ENCODE results near the gene SCAPER.
"Not testable (repeated sequence)": the region's sequence is repeated elsewhere in the genome, so short reads cannot be mapped to it uniquely, and the experiment has no call there.

Gene SCAPER

GRCh38 chr15:76502185-76502584, 403.0 kb downstream of the SCAPER start:
- 83 to 93% methylated on average over 1 to 2 of the region's 6 CpGs for WGBS, 2 experiments (ENCODE audit: insufficient coverage in 2 of 2)
- not testable (repeated sequence) for H3K27ac ChIP-seq (ENCODE audit: low read depth, low read length, severe bottlenecking); H3K4me1 ChIP-seq (ENCODE audit: control insufficient read depth, insufficient read depth, low read length, poor library complexity, severe bottlenecking); H3K4me3 ChIP-seq (ENCODE audit: extremely low read depth, insufficient read depth, low read length, poor library complexity, severe bottlenecking); H3K9me3 ChIP-seq (ENCODE audit: control insufficient read depth, low read length); H3K36me3 ChIP-seq (ENCODE audit: control insufficient read depth, insufficient read depth, low read length)

GRCh38 chr15:76501726-76502125, 403.4 kb downstream of the SCAPER start:
- H3K27ac ChIP-seq (ENCODE audit: low read depth, low read length, severe bottlenecking) = no peak overlapping the region
- no peaks in the 10 kb centered on the region for H3K4me1 ChIP-seq (ENCODE audit: control insufficient read depth, insufficient read depth, low read length, poor library complexity, severe bottlenecking)
- H3K9me3 ChIP-seq (ENCODE audit: control insufficient read depth, low read length) = no peaks in the 10 kb centered on the region
- no peak overlapping the region for H3K4me3 ChIP-seq (ENCODE audit: extremely low read depth, insufficient read depth, low read length, poor library complexity, severe bottlenecking)
- H3K36me3 ChIP-seq (ENCODE audit: control insufficient read depth, insufficient read depth, low read length) = no peaks in the 10 kb centered on the region
- WGBS, 2 experiments (ENCODE audit: insufficient coverage in 2 of 2) = 92 to 100% methylated on average over 1 of the region's 1 CpG

- no peak overlapping the region for H3K27ac ChIP-seq (ENCODE audit: low read depth, low read length, severe bottlenecking)
- no peaks in the 10 kb centered on the region for H3K4me1 ChIP-seq (ENCODE audit: control insufficient read depth, insufficient read depth, low read length, poor library complexity, severe bottlenecking)
- no peak overlapping the region for H3K4me3 ChIP-seq (ENCODE audit: extremely low read depth, insufficient read depth, low read length, poor library complexity, severe bottlenecking)
- no peaks in the 10 kb centered on the region for H3K9me3 ChIP-seq (ENCODE audit: control insufficient read depth, low read length)
- 80% methylated on average over 1 of the region's 2 CpGs; no CpG with 5 or more reads in 1 of the 2 experiments for WGBS, 2 experiments (ENCODE audit: insufficient coverage in 2 of 2)
- H3K36me3 ChIP-seq (ENCODE audit: control insufficient read depth, insufficient read depth, low read length) = no peaks in the 10 kb centered on the region
These were observed 404.1 kb downstream of the SCAPER start for GRCh38 chr15:76501011-76501410.

GRCh38 chr15:76495487-76495886, 409.7 kb downstream of the SCAPER start:
- WGBS, 2 experiments (ENCODE audit: insufficient coverage in 2 of 2) = 100% methylated on average over 1 of the region's 4 CpGs; no CpG with 5 or more reads in 1 of the 2 experiments
- no peaks in the 10 kb centered on the region for H3K4me1 ChIP-seq (ENCODE audit: control insufficient read depth, insufficient read depth, low read length, poor library complexity, severe bottlenecking)
- H3K9me3 ChIP-seq (ENCODE audit: control insufficient read depth, low read length) = no peaks in the 10 kb centered on the region
- no peak overlapping the region for H3K4me3 ChIP-seq (ENCODE audit: extremely low read depth, insufficient read depth, low read length, poor library complexity, severe bottlenecking)
- H3K27ac ChIP-seq (ENCODE audit: low read depth, low read length, severe bottlenecking) = no peak overlapping the region
- H3K36me3 ChIP-seq (ENCODE audit: control insufficient read depth, insufficient read depth, low read length) = no peaks in the 10 kb centered on the region

GRCh38 chr15:76492538-76492937, 412.6 kb downstream of the SCAPER start:
- H3K27ac ChIP-seq (ENCODE audit: low read depth, low read length, severe bottlenecking) = no peak overlapping the region
- H3K9me3 ChIP-seq (ENCODE audit: control insufficient read depth, low read length) = no peaks in the 10 kb centered on the region
- H3K36me3 ChIP-seq (ENCODE audit: control insufficient read depth, insufficient read depth, low read length) = no peaks in the 10 kb centered on the region
- 83 to 100% methylated on average over 1 of the region's 1 CpG for WGBS, 2 experiments (ENCODE audit: insufficient coverage in 2 of 2)
- no peak overlapping the region for H3K4me3 ChIP-seq (ENCODE audit: extremely low read depth, insufficient read depth, low read length, poor library complexity, severe bottlenecking)
- H3K4me1 ChIP-seq (ENCODE audit: control insufficient read depth, insufficient read depth, low read length, poor library complexity, severe bottlenecking) = no peaks in the 10 kb centered on the region

- Histone ChIP-seq H3K27ac (ENCODE audit: low read depth, low read length, severe bottlenecking) (no peak overlapping the region), H3K9me3 (ENCODE audit: control insufficient read depth, low read length) (no peaks in the 10 kb centered on the region), H3K4me3 (ENCODE audit: extremely low read depth, insufficient read depth, low read length, poor library complexity, severe bottlenecking) (no peak overlapping the region), H3K36me3 (ENCODE audit: control insufficient read depth, insufficient read depth, low read length) (no peaks in the 10 kb centered on the region), H3K4me1 (ENCODE audit: control insufficient read depth, insufficient read depth, low read length, poor library complexity, severe bottlenecking) (no peaks in the 10 kb centered on the region)
- WGBS, 2 experiments (ENCODE audit: insufficient coverage in 2 of 2) = 100% methylated on average over 1 of the region's 2 CpGs; no CpG with 5 or more reads in 1 of the 2 experiments
These were observed 421.4 kb downstream of the SCAPER start for GRCh38 chr15:76483752-76484151.

GRCh38 chr15:76483018-76483417, 422.1 kb downstream of the SCAPER start:
- WGBS, 2 experiments (ENCODE audit: insufficient coverage in 2 of 2) = no CpG with 5 or more reads among the region's 1 CpG
- H3K36me3 ChIP-seq (ENCODE audit: control insufficient read depth, insufficient read depth, low read length) = no peaks in the 10 kb centered on the region
- H3K27ac ChIP-seq (ENCODE audit: low read depth, low read length, severe bottlenecking) = no peak overlapping the region
- no peaks in the 10 kb centered on the region for H3K4me1 ChIP-seq (ENCODE audit: control insufficient read depth, insufficient read depth, low read length, poor library complexity, severe bottlenecking)
- no peaks in the 10 kb centered on the region for H3K9me3 ChIP-seq (ENCODE audit: control insufficient read depth, low read length)
- no peak overlapping the region for H3K4me3 ChIP-seq (ENCODE audit: extremely low read depth, insufficient read depth, low read length, poor library complexity, severe bottlenecking)

- no peak overlapping the region for H3K4me3 ChIP-seq (ENCODE audit: extremely low read depth, insufficient read depth, low read length, poor library complexity, severe bottlenecking)
- H3K9me3 ChIP-seq (ENCODE audit: control insufficient read depth, low read length) = no peaks in the 10 kb centered on the region
- no peak overlapping the region for H3K27ac ChIP-seq (ENCODE audit: low read depth, low read length, severe bottlenecking)
- no peaks in the 10 kb centered on the region for H3K4me1 ChIP-seq (ENCODE audit: control insufficient read depth, insufficient read depth, low read length, poor library complexity, severe bottlenecking)
- 100% methylated on average over 1 to 3 of the region's 3 CpGs for WGBS, 2 experiments (ENCODE audit: insufficient coverage in 2 of 2)
- H3K36me3 ChIP-seq (ENCODE audit: control insufficient read depth, insufficient read depth, low read length) = no peaks in the 10 kb centered on the region
These were observed 424.9 kb downstream of the SCAPER start for GRCh38 chr15:76480267-76480666.

GRCh38 chr15:76470691-76471090, 434.4 kb downstream of the SCAPER start:
- Histone ChIP-seq H3K4me1 (ENCODE audit: control insufficient read depth, insufficient read depth, low read length, poor library complexity, severe bottlenecking) (no peaks in the 10 kb centered on the region), H3K4me3 (ENCODE audit: extremely low read depth, insufficient read depth, low read length, poor library complexity, severe bottlenecking) (no peak overlapping the region), H3K9me3 (ENCODE audit: control insufficient read depth, low read length) (no peaks in the 10 kb centered on the region), H3K36me3 (ENCODE audit: control insufficient read depth, insufficient read depth, low read length) (no peaks in the 10 kb centered on the region), H3K27ac (ENCODE audit: low read depth, low read length, severe bottlenecking) (no peak overlapping the region)

GRCh38 chr15:76468722-76469121, 436.4 kb downstream of the SCAPER start:
- no peaks in the 10 kb centered on the region for H3K4me1 ChIP-seq (ENCODE audit: control insufficient read depth, insufficient read depth, low read length, poor library complexity, severe bottlenecking)
- no peak overlapping the region for H3K27ac ChIP-seq (ENCODE audit: low read depth, low read length, severe bottlenecking)
- WGBS, 2 experiments (ENCODE audit: insufficient coverage in 2 of 2) = no CpG with 5 or more reads among the region's 2 CpGs
- H3K4me3 ChIP-seq (ENCODE audit: extremely low read depth, insufficient read depth, low read length, poor library complexity, severe bottlenecking) = no peak overlapping the region
- H3K36me3 ChIP-seq (ENCODE audit: control insufficient read depth, insufficient read depth, low read length) = no peaks in the 10 kb centered on the region
- no peaks in the 10 kb centered on the region for H3K9me3 ChIP-seq (ENCODE audit: control insufficient read depth, low read length)

- Histone ChIP-seq H3K27ac (ENCODE audit: low read depth, low read length, severe bottlenecking) (no peak overlapping the region), H3K9me3 (ENCODE audit: control insufficient read depth, low read length) (no peaks in the 10 kb centered on the region), H3K4me3 (ENCODE audit: extremely low read depth, insufficient read depth, low read length, poor library complexity, severe bottlenecking) (no peak overlapping the region), H3K36me3 (ENCODE audit: control insufficient read depth, insufficient read depth, low read length) (no peaks in the 10 kb centered on the region), H3K4me1 (ENCODE audit: control insufficient read depth, insufficient read depth, low read length, poor library complexity, severe bottlenecking) (no peaks in the 10 kb centered on the region)
- no CpG with 5 or more reads among the region's 1 CpG for WGBS, 2 experiments (ENCODE audit: insufficient coverage in 2 of 2)
These were observed 438.0 kb downstream of the SCAPER start for GRCh38 chr15:76467136-76467535.

GRCh38 chr15:76465728-76466127, 439.4 kb downstream of the SCAPER start:
- no peaks in the 10 kb centered on the region for H3K36me3 ChIP-seq (ENCODE audit: control insufficient read depth, insufficient read depth, low read length)
- no peaks in the 10 kb centered on the region for H3K4me1 ChIP-seq (ENCODE audit: control insufficient read depth, insufficient read depth, low read length, poor library complexity, severe bottlenecking)
- no peaks in the 10 kb centered on the region for H3K9me3 ChIP-seq (ENCODE audit: control insufficient read depth, low read length)
- H3K27ac ChIP-seq (ENCODE audit: low read depth, low read length, severe bottlenecking) = no peak overlapping the region
- H3K4me3 ChIP-seq (ENCODE audit: extremely low read depth, insufficient read depth, low read length, poor library complexity, severe bottlenecking) = no peak overlapping the region
- no CpG with 5 or more reads among the region's 1 CpG for WGBS, 2 experiments (ENCODE audit: insufficient coverage in 2 of 2)

All from mesodermal cell (in vitro differentiated cells).